ENCODE data around the gene DNMT3A.

Gene DNMT3A

DNA sequence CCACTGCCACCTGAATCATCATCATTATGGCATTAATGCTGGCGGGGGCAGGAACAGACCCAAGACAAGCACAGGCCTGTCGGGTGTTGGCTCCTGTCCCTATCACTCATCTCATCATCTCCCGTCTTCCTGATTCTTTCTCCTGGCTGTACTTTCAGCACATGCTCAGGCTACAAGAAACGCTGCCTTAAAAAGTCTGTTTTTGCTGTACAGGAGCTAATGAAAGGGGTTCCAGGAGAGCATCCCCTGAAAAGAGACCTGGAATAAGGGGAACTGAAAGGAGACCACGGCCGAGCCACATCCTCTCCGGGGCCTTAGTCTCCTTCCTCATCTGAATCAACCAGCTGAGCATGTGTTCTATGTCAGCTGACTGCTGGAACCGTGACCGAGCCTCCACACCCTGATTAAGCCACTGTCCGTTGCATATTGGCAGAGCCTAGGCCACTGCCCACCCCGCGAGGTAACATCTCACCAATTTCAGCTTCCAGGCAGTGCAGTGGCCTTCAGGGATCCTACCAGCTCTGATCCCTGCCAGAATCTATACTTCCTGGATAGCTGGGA, 62.6 kb downstream of the DNMT3A start:
- TF ChIP-seq TAF1 (IDR thresholded peaks at IDR 0.05; ENCODE audit: borderline replicate concordance, insufficient read depth, low read length) (no peak), POLR2AphosphoS5 (IDR thresholded peaks at IDR 0.05; ENCODE audit: low read depth, low read length) (no peak), SIN3A (IDR thresholded peaks at IDR 0.05; ENCODE audit: borderline replicate concordance, insufficient read depth, low read length) (no peak), FOXP2 (optimal IDR thresholded peaks at IDR 0.05; ENCODE audit: borderline replicate concordance, extremely low read depth, extremely low read length, insufficient read depth) (no peak)
- TF ChIP-seq, protein P1, sequence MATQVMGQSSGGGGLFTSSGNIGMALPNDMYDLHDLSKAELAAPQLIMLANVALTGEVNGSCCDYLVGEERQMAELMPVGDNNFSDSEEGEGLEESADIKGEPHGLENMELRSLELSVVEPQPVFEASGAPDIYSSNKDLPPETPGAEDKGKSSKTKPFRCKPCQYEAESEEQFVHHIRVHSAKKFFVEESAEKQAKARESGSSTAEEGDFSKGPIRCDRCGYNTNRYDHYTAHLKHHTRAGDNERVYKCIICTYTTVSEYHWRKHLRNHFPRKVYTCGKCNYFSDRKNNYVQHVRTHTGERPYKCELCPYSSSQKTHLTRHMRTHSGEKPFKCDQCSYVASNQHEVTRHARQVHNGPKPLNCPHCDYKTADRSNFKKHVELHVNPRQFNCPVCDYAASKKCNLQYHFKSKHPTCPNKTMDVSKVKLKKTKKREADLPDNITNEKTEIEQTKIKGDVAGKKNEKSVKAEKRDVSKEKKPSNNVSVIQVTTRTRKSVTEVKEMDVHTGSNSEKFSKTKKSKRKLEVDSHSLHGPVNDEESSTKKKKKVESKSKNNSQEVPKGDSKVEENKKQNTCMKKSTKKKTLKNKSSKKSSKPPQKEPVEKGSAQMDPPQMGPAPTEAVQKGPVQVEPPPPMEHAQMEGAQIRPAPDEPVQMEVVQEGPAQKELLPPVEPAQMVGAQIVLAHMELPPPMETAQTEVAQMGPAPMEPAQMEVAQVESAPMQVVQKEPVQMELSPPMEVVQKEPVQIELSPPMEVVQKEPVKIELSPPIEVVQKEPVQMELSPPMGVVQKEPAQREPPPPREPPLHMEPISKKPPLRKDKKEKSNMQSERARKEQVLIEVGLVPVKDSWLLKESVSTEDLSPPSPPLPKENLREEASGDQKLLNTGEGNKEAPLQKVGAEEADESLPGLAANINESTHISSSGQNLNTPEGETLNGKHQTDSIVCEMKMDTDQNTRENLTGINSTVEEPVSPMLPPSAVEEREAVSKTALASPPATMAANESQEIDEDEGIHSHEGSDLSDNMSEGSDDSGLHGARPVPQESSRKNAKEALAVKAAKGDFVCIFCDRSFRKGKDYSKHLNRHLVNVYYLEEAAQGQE (IDR thresholded peaks at IDR 0.05; ENCODE audit: insufficient read depth in 1 of 2, low read depth in 2 of 2, low read length in 2 of 2), result no peak

DNA sequence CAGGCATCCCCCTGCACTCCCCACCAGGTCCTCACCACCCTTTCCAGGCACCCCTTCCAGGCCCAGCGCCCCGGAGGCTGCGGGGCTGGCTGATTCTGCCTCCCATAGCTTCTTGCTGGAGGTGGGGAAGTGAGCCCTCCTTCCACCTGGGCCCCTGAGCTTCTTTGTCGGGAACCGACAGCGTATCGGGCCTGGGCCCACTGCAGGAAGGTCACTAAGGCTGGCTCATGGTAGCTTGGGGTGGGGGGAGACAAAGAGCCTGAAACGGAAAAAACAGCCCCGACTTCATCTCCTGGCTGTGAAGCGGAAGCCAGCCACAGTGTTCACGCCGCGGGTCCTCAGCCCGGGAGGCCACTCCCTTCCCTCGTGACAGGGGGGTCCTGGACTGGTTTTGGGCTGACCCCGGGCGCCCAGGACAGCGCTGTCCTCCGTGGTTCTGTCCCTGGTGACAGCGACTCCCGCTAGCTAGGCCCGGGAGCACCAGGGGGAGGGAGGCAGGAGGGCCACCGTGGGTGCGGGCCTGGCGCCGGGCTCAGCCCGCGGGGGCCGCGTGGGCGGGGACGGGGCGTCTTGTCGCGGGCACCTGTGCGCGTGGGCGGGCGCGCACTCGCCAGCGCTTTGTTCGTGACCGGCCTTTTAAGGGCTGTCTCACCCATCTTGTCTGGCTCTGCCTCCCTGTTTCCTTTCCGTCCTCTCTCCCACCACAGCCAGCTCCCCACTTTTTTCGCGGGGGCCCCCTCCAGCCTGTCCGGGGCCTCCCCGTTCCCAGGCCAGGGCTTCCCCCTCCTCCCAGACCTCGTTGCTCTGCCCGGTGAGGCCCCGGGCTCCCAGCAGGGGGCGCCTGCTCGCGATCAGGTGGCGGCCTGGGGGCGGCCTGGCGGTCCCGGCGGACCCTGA, 64.9 kb downstream of the DNMT3A start:
- TF ChIP-seq SIN3A (IDR thresholded peaks at IDR 0.05; ENCODE audit: borderline replicate concordance, insufficient read depth, low read length) (no peak), POLR2AphosphoS5 (IDR thresholded peaks at IDR 0.05; ENCODE audit: low read depth, low read length) (no peak), FOXP2 (optimal IDR thresholded peaks at IDR 0.05; ENCODE audit: borderline replicate concordance, extremely low read depth, extremely low read length, insufficient read depth) (no peak), TAF1 (IDR thresholded peaks at IDR 0.05; ENCODE audit: borderline replicate concordance, insufficient read depth, low read length) (no peak)
- TF ChIP-seq, protein P1 (IDR thresholded peaks at IDR 0.05; ENCODE audit: insufficient read depth in 1 of 2, low read depth in 2 of 2, low read length in 2 of 2), result no peak

DNA sequence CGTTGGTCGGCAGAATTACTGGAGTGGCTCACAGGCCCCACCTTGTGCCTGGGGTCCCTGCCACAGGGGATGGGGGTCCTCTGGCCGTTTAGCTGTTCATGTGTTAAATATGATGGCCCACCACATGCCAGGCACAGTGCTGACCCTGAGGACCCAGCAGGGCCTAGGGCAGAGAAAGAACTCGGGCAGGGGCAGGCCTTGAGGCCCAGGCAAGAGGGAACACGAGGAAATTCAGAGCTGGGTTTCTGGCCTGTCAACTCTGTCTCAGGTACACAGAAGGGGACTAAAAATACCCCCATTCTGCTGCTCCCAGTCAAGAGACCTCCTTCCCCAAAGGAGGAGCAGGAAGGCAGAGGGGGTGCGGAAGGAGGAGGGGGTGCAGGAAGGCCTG, 66.2 kb downstream of the DNMT3A start:
- TF ChIP-seq SIN3A (IDR thresholded peaks at IDR 0.05; ENCODE audit: borderline replicate concordance, insufficient read depth, low read length) (no peak), POLR2AphosphoS5 (IDR thresholded peaks at IDR 0.05; ENCODE audit: low read depth, low read length) (no peak), FOXP2 (optimal IDR thresholded peaks at IDR 0.05; ENCODE audit: borderline replicate concordance, extremely low read depth, extremely low read length, insufficient read depth) (no peak), TAF1 (IDR thresholded peaks at IDR 0.05; ENCODE audit: borderline replicate concordance, insufficient read depth, low read length) (no peak)
- TF ChIP-seq, protein P1 (IDR thresholded peaks at IDR 0.05; ENCODE audit: insufficient read depth in 1 of 2, low read depth in 2 of 2, low read length in 2 of 2), result no peak

DNA sequence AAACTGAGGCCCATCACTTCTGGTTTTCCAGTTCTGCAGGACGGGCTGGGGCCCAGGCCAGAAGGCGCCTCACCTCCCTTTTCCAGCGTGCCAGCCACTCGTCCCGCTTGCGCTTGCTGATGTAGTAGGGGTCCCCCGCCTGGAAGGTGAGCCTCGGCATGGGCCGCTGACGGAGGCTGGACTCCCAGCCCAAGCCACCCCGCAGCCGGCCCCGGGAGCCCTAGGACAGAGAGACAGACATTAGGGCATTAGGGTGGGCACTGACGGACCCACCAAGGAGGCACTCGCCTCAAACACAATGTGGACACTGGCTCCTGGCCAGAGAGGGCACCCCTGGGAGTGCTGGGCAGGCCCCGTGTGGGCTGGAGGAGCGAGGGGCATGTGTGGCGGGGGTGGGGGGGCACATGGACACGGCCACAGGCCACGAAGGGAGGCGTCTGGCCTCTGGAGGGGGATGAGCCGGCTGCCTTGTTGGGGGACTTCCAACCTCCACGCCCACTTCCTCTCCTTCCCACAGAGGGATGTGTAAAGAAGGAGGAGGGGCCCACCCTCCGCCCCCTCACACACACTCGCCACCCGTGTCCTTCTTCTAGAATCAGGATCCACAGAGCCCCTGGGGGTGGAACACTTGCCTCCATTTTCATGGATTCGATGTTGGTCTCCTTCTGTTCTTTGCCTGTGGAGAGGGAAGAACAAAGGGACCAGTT, 66.7 kb downstream of the DNMT3A start:
- TF ChIP-seq TAF1 (IDR thresholded peaks at IDR 0.05; ENCODE audit: borderline replicate concordance, insufficient read depth, low read length), result no peak

DNA sequence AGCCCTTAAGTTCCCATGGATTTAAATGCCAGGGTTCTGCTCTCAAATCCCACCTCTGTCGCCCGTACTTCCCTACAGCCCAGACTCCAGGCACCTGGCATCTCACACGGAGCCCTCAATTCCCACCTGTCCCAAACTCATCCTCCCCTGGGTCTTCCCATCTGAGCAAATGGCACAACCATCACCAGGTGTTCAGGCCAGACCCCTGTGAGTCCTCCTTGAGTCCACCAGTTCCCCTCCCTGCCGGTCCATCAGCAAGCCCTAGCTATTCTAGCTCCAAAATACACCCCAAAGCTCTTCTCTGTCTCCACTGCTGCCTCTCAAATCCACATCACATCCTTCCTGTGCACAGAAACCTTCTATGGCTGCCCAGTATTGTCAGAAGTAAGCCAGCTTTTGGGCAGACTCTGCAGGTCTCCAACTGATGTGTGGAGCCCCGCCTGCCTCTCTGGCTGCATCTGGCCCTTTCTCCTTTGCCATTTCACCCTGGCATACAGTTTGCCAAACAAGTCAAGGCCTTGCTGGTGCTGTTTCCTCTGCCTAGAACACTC, 67.7 kb downstream of the DNMT3A start:
- TF ChIP-seq SIN3A (IDR thresholded peaks at IDR 0.05; ENCODE audit: borderline replicate concordance, insufficient read depth, low read length), result no peak
- TF ChIP-seq, protein P1 (IDR thresholded peaks at IDR 0.05; ENCODE audit: insufficient read depth in 1 of 2, low read depth in 2 of 2, low read length in 2 of 2), result no peak
- no peak for TF ChIP-seq TAF1 (IDR thresholded peaks at IDR 0.05; ENCODE audit: borderline replicate concordance, insufficient read depth, low read length)
- no peak for TF ChIP-seq FOXP2 (optimal IDR thresholded peaks at IDR 0.05; ENCODE audit: borderline replicate concordance, extremely low read depth, extremely low read length, insufficient read depth)
- TF ChIP-seq POLR2AphosphoS5 (IDR thresholded peaks at IDR 0.05; ENCODE audit: low read depth, low read length), result no peak
